SH-SY5Y (cell line): ENCODE measurements around the gene TMEM221.

Source experiments
- GATA2 ChIP-seq: IDR thresholded peaks from 2 replicates; pipeline ENCODE4 v1.6.1; 2011; ENCODE audit warnings: mild to moderate bottlenecking, low read depth, low read length
- GATA3 ChIP-seq: IDR thresholded peaks from 2 replicates; pipeline ENCODE4 v1.6.1; 2011; ENCODE audit warnings: low read depth, mild to moderate bottlenecking, low read length, moderate library complexity

DNA sequence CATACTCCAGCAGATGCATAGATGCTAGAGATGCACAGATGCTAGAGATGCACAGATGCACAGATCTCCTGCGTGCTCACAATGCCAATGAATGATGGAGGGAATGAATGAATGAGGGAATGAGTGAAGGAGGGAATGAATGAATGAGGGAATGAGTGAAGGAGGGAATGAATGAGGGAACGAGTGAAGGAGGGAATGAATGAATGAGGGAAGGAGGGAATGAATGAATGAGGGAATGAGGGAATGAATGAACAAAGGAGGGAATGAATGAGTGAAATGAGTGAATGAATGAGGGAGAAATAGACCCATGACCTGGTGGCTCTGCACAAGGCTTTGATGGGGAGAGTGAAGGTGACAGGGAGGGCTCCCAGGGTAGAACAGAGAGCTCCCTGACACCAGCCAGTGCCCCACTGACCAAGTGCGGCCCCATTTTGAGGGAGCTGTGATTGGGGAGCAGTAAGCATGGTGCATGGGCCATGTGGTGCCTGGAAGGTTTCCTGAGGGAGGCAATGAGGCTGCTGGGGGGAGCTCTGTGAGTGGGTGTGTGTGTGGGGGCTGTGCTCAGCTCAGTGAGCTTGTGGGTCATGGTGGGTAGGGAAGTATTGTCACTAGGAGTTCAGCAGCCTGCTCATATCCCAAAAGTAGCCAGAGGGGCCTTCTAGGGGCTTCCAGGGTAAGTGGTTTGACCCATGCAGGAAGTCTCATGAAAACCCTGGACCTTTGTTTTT, 34.6 kb upstream of the TMEM221 start:
- TF ChIP-seq GATA2, result no peak
- TF ChIP-seq GATA3, result no peak
